Pancreas (tissue), 10 donors: ENCODE results near the gene SFSWAP. TPM values are rescaled to one million over a fixed set of nuclear protein-coding genes. Genes with fewer than 3 reads are reported as not detected.

Experiments
- ATAC-seq, 4 donors: fragments of 200-7000 bp; cut with Tn5 transposase; one replicate each; pipeline versions ENCODE4 v1.8.0 to v1.9.1; 2020; ENCODE audit warnings: mild to moderate bottlenecking in 4 of 4, moderate library complexity in 4 of 4
- DNase-seq, 6 donors: peaks; one replicate each; pipeline ENCODE4 v3.0.0-alpha.2; 2020
- FAIRE-seq: peaks from 2 replicates; lab custom pipeline; 2012; peaks lifted over from hg19 to GRCh38; lab: Jason Lieb, UNC
- H3K27ac ChIP-seq, 4 donors: fragments of 200-600 bp; sonication (generic); 1 replicate in 3 of 4; 2 replicates in 1 of 4; pipeline versions ENCODE4 v1.5.0 to v1.8.0; 2020
- H3K27me3 ChIP-seq, 4 donors: fragments of 200-600 bp; one replicate each; pipeline ENCODE4 v1.8.0; 2021
- H3K36me3 ChIP-seq, 3 donors: fragments of 200-600 bp; sonication (generic) in 1 of 3; one replicate each; pipeline versions ENCODE4 v1.5.0 to v1.8.0; 2020 to 2021
- H3K4me1 ChIP-seq, 3 donors: fragments of 200-600 bp; one replicate each; pipeline ENCODE4 v1.8.0; 2021
- H3K4me3 ChIP-seq, 4 donors: fragments of 200-600 bp; sonication (generic) in 2 of 4; one replicate each; pipeline versions ENCODE4 v1.5.0 to v1.8.0; 2020 to 2021
- H3K9me3 ChIP-seq, 4 donors: fragments of 200-600 bp; one replicate each; pipeline ENCODE4 v1.8.0; 2021
- WGBS, 2 donors: extraction: QIAGEN DNeasy Blood & Tissue Kit; methylation state at CpG; one replicate each; pipeline ENCODE4 v1.1.7; 2013; 5-methylcytosine and 5-hydroxymethylcytosine counted together
- intact Hi-C, 3 donors: fragments of 100-400 bp; cut with DNase I; formaldehyde crosslinking; loops; one replicate each; pipeline versions ENCODE4 v1.11.1 to v1.14.2; 2022
- polyA plus RNA-seq, 2 donors: library from polyadenylated mRNA; stranded (reverse); fragments of 200-250 nt; gene quantifications; one replicate each; pipeline ENCODE4 v1.2.3, GENCODE V29; 2013
- total RNA-seq, 6 donors: library from RNA; stranded (reverse); fragmentation: NEBNext Ultra II Directional in 4 of 6; extraction: Animal tissue kit (Norgen Biotek cat#: 25700) in 4 of 6; gene quantifications; one replicate each; pipeline versions ENCODE4 v1.2.1 to v1.2.4, GENCODE V29; 2021 to 2023
- TF ChIP-seq, protein P1 (sequence below), 4 donors: fragments of 200-600 bp; sonication (generic) in 3 of 4; IDR thresholded peaks; one replicate each; pipeline versions ENCODE4 v1.5.0 to v1.8.0; 2021; ENCODE audit warnings: antibody characterized with exemption in 4 of 4
- donor health status: healthy with polysubstance abuse.
- donor health status: DM: no; HTN: no; CAD: no; lungs with moderate emphysema.
- donor health status: DM: no; HTN: no; CAD: no.
- donor health status: control.
- donor health status: control.
- donor health status: Bipolar disorder and iron deficiency.
- donor health status: DM: yes; HTN: yes; CAD: no.
- donor health status: DM: no; HTN: no; CAD: no.
- donor health status: DM: no; HTN: no; CAD: no.
- donor health status: DM: yes; HTN: yes; CAD: no.

The SFSWAP gene
- total and polyA plus RNA-seq, 8 donors: 12.9 to 50.7 (median 20.6) TPM

DNA sequence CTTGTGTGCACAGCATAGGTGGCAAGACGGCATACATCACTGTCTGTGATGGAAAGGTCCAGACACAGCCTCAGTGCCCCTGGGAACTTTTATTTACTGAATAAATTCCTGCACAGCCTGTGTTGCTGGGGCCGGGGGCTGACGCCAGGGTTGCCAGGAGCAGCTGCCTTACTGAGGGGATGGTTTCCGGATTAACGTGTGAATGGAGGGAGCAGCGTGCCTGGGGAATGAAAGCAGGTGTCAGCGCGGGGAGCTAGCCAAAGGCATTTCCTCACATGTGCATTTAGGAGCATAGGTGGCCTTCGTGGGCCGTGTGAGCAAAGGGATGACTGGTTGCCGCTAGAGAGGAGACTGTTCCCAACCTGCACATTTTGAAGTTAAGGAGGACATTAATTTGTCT, 41.6 kb downstream of the SFSWAP start:
- intact Hi-C loops: no loop called here
- Histone ChIP-seq H3K9me3 (no peaks in the 10 kb centered on the region), H3K27me3 (no peaks in the 10 kb centered on the region), H3K36me3 (peaks cover 0 to 53% (median 20%) of the 10 kb centered on the region in 3 donors), H3K27ac (no peak overlapping the region), H3K4me1 (no peaks in the 10 kb centered on the region), H3K4me3 (no peak overlapping the region)
- TF ChIP-seq, protein P1, sequence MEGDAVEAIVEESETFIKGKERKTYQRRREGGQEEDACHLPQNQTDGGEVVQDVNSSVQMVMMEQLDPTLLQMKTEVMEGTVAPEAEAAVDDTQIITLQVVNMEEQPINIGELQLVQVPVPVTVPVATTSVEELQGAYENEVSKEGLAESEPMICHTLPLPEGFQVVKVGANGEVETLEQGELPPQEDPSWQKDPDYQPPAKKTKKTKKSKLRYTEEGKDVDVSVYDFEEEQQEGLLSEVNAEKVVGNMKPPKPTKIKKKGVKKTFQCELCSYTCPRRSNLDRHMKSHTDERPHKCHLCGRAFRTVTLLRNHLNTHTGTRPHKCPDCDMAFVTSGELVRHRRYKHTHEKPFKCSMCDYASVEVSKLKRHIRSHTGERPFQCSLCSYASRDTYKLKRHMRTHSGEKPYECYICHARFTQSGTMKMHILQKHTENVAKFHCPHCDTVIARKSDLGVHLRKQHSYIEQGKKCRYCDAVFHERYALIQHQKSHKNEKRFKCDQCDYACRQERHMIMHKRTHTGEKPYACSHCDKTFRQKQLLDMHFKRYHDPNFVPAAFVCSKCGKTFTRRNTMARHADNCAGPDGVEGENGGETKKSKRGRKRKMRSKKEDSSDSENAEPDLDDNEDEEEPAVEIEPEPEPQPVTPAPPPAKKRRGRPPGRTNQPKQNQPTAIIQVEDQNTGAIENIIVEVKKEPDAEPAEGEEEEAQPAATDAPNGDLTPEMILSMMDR (IDR thresholded peaks at IDR 0.05): no peak
- 73 to 77% methylated on average over 11 of the region's 11 CpGs for WGBS, 2 donors
- DNase-seq (no peak), ATAC-seq (no peak), FAIRE-seq (no peak)

DNA sequence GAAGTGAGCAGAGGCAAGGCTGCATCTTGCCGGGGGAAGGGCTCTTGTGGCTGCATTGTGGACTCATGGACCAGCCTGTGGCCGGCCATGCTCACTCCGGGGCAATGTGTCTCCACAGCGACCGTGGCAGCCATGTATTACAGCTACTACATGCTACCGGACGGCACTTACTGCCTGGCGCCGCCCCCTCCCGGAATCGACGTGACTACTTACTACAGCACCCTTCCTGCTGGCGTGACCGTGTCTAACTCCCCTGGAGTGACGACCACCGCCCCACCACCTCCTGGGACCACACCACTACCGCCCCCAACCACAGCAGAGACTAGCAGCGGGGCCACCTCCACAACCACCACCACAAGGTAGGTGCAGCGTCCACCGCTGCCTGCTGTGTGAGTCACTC, 42.1 kb downstream of the SFSWAP start:
- intact Hi-C loops: no loop called here
- H3K36me3 ChIP-seq: peaks cover 0 to 58% (median 20%) of the 10 kb centered on the region in 3 donors
- FAIRE-seq: no peak

GRCh38 chr12:131753757-131754156, 42.9 kb downstream of the SFSWAP start:
- WGBS, 2 donors: 95 to 99% methylated on average over 8 of the region's 8 CpGs
- peaks cover 0 to 61% (median 23%) of the 10 kb centered on the region in 3 donors for H3K36me3 ChIP-seq
- no peak for FAIRE-seq
- no peak overlapping the region for H3K4me3 ChIP-seq
- H3K27me3 ChIP-seq: no peaks in the 10 kb centered on the region
- H3K4me1 ChIP-seq: no peaks in the 10 kb centered on the region
- no peak overlapping the region for H3K27ac ChIP-seq
- DNase-seq: no peak
- intact Hi-C loops: no loop called here
- no peak for ATAC-seq
- H3K9me3 ChIP-seq: no peaks in the 10 kb centered on the region
- TF ChIP-seq, protein P1 (IDR thresholded peaks at IDR 0.05): no peak

More for the DNA sequence above, 42.1 kb downstream of the SFSWAP start:
- Histone ChIP-seq H3K27ac (no peak overlapping the region), H3K9me3 (no peaks in the 10 kb centered on the region), H3K4me3 (no peak overlapping the region), H3K4me1 (no peaks in the 10 kb centered on the region), H3K27me3 (no peaks in the 10 kb centered on the region)
- TF ChIP-seq, protein P1 (IDR thresholded peaks at IDR 0.05): no peak
- ATAC-seq (no peak), DNase-seq (no peak)
- WGBS, 2 donors: 95 to 97% methylated on average over 20 of the region's 20 CpGs

DNA sequence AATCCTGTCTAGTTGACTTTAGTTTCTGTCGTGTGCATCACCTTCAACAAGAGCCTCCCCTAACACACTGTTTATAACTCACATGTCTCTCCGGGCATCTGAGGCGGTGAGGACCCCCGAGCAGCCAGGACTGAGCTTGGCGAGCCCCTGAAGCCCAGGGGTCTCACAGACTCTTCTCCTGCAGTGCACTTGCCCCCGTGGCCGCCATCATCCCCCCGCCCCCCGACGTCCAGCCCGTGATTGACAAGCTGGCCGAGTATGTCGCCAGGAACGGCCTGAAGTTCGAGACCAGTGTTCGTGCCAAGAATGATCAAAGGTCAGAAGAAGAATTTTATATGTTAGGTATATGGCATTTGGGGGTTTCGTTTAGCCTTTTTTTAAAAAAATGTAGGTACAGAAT, 43.3 kb downstream of the SFSWAP start:
- peaks cover 0 to 61% (median 23%) of the 10 kb centered on the region in 3 donors for H3K36me3 ChIP-seq
- WGBS, 2 donors: 91 to 92% methylated on average over 17 of the region's 17 CpGs
- intact Hi-C loops: no loop called here

More for the DNA sequence above, 43.3 kb downstream of the SFSWAP start:
- DNase-seq: no peak
- TF ChIP-seq, protein P1 (IDR thresholded peaks at IDR 0.05): no peak
- Histone ChIP-seq H3K9me3 (no peaks in the 10 kb centered on the region), H3K4me3 (no peak overlapping the region), H3K27ac (no peak overlapping the region), H3K4me1 (no peaks in the 10 kb centered on the region), H3K27me3 (no peaks in the 10 kb centered on the region)
- no peak for FAIRE-seq
- ATAC-seq: no peak
